Keratinocyte (primary cell): Measurements from ENCODE around the gene KIZ. TPM values are rescaled to one million over a fixed set of nuclear protein-coding genes. Genes with fewer than 3 reads are reported as not detected.

Experiments used
- DNase-seq: peaks from one replicate; pipeline ENCODE4 v3.0.0-alpha.2; 2011; ENCODE audit warnings: low read depth, missing footprints, low spot score
- FAIRE-seq: peaks from 2 replicates; lab custom pipeline; 2011; peaks lifted over from hg19 to GRCh38; lab: Jason Lieb, UNC
- H2AFZ ChIP-seq: 2 replicates; pipeline ENCODE4 v1.6.0; 2012; ENCODE audit warnings: low read length, control low read depth, inconsistent platforms; ENCODE audit not compliant: control insufficient read depth
- H3K27ac ChIP-seq: 2 replicates; pipeline ENCODE4 v1.5.1; 2011; ENCODE audit warnings: low read length; ENCODE audit not compliant: control insufficient read depth, insufficient read depth
- H3K27me3 ChIP-seq: 3 replicates; pipeline ENCODE4 v1.6.0; 2011; ENCODE audit warnings: low read length; ENCODE audit not compliant: control insufficient read depth, insufficient read depth; ENCODE audit errors: extremely low read depth
- H3K36me3 ChIP-seq, 2 experiments: 2 replicates in 1 of 2; 3 replicates in 1 of 2; pipeline ENCODE4 v1.5.1; 2011; ENCODE audit warnings: low read length in 2 of 2, mild to moderate bottlenecking in 1 of 2; ENCODE audit not compliant: control insufficient read depth in 2 of 2, insufficient read depth in 2 of 2; ENCODE audit errors: extremely low read depth in 1 of 2
- H3K4me1 ChIP-seq: 3 replicates; pipeline ENCODE4 v1.5.1; 2011; ENCODE audit warnings: low read length; ENCODE audit not compliant: control insufficient read depth, insufficient read depth; ENCODE audit errors: extremely low read depth
- H3K4me2 ChIP-seq: 3 replicates; pipeline ENCODE4 v1.6.0; 2011; ENCODE audit warnings: low read depth, low read length; ENCODE audit not compliant: control insufficient read depth, insufficient read depth; ENCODE audit errors: extremely low read depth
- H3K4me3 ChIP-seq, 3 experiments: fragments of 200-600 bp in 1 of 3; sonication (generic) in 1 of 3; 2 replicates in 2 of 3; 3 replicates in 1 of 3; pipeline ENCODE4 v1.5.1; 2011 to 2016; ENCODE audit warnings: low read length in 3 of 3, mild to moderate bottlenecking in 3 of 3, control low read depth in 2 of 3, inconsistent platforms in 1 of 3, low read depth in 1 of 3, mixed read lengths in 1 of 3, mixed run types in 1 of 3, moderate library complexity in 1 of 3; ENCODE audit not compliant: control insufficient read depth in 2 of 3, insufficient read depth in 2 of 3; ENCODE audit errors: extremely low read depth in 1 of 3
- H3K79me2 ChIP-seq: 2 replicates; pipeline ENCODE4 v1.6.0; 2012; ENCODE audit warnings: low read length; ENCODE audit not compliant: control insufficient read depth, insufficient read depth
- H3K9ac ChIP-seq: 3 replicates; pipeline ENCODE4 v1.6.0; 2011; ENCODE audit warnings: low read length; ENCODE audit not compliant: control insufficient read depth, insufficient read depth; ENCODE audit errors: extremely low read depth
- H3K9me1 ChIP-seq: 3 replicates; pipeline ENCODE4 v1.6.0; 2011; ENCODE audit warnings: low read length; ENCODE audit not compliant: control insufficient read depth, insufficient read depth; ENCODE audit errors: extremely low read depth
- H3K9me3 ChIP-seq: 2 replicates; pipeline ENCODE4 v1.5.1; 2012; ENCODE audit warnings: low read depth, low read length; ENCODE audit not compliant: control insufficient read depth
- H4K20me1 ChIP-seq: 3 replicates; pipeline ENCODE4 v1.6.0; 2011; ENCODE audit warnings: low read length; ENCODE audit not compliant: control insufficient read depth, insufficient read depth; ENCODE audit errors: extremely low read depth
- EZH2 ChIP-seq: IDR thresholded peaks from one replicate; pipeline ENCODE4 v1.6.1; 2012; ENCODE audit warnings: inconsistent platforms, mild to moderate bottlenecking, low read length, moderate library complexity
- dilution Hi-C: fragments of 300-500 bp; cut with MboI; formaldehyde crosslinking; loops from one replicate; pipeline ENCODE4 v1.7.0; 2020; ENCODE audit warnings: low sequenced_read_pairs; ENCODE audit not compliant: extremely low pct_ligation_motif_present
- polyA plus RNA-seq, 5 experiments: library from polyadenylated mRNA; depleted of rRNA in 3 of 5; stranded (reverse) in 3 of 5; stranded (forward) in 1 of 5; unstranded in 1 of 5; fragments of >200 nt; gene quantifications; 1 replicate in 1 of 5; 2 replicates in 3 of 5; 3 replicates in 1 of 5; pipeline versions ENCODE4 v1.2.1 to v1.2.3, GENCODE V29; 2011 to 2012; ENCODE audit warnings: missing spikeins in 2 of 5, low read depth in 1 of 5, low replicate concordance in 1 of 5
- TF ChIP-seq, protein P1 (sequence below), 3 experiments: IDR thresholded peaks in 1 of 3; conservative IDR thresholded peaks in 1 of 3; optimal IDR thresholded peaks in 1 of 3; 2 replicates in 2 of 3; 3 replicates in 1 of 3; pipeline versions ENCODE3 to v1.5.1; 2011; ENCODE audit warnings: low read length in 3 of 3, mild to moderate bottlenecking in 3 of 3, moderate library complexity in 2 of 3, control low read depth in 1 of 3, inconsistent platforms in 1 of 3; ENCODE audit not compliant: insufficient read depth in 2 of 3; ENCODE audit errors: extremely low read depth in 1 of 3

Gene KIZ
- polyA plus RNA-seq, 1 donor (not counting 4 experiments of a cell fraction or from before 2014, with no cell fraction given), result 21.3 TPM

DNA sequence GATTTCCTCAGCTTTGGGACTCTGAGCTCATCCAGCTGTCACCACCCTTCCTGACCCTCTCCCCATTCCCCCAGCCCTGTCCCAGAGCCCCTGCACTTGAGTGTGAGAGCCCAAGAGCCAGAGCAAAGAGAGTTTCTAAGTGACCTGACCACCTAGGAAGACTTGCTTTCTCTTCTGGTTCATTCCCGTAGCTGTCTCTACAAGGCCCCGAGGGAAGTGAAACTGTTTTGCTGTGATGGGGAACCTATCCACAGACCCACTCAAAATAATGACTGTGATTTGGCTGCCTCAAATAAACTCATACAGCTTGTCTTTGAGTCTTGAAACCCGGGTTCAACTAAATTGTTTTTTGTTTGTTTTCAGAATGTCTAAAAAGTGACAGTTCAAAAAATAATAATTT is 102.6 kb downstream of the KIZ start:
- DNase-seq (no peak), FAIRE-seq (no peak)
- Histone ChIP-seq H3K9me1 (no peaks in the 10 kb centered on the region), H3K27me3 (no peaks in the 10 kb centered on the region), H4K20me1 (no peaks in the 10 kb centered on the region), H3K27ac (no peak overlapping the region), H3K4me1 (no peaks in the 10 kb centered on the region), H3K9ac (no peak overlapping the region), H3K79me2 (no peaks in the 10 kb centered on the region), H2AFZ (no peak overlapping the region), H3K9me3 (no peaks in the 10 kb centered on the region), H3K4me2 (no peak overlapping the region), H3K36me3 (peaks cover 0 to 3% of the 10 kb centered on the region in 2 experiments), H3K4me3 (no peak overlapping the region)
- TF ChIP-seq, protein P1, sequence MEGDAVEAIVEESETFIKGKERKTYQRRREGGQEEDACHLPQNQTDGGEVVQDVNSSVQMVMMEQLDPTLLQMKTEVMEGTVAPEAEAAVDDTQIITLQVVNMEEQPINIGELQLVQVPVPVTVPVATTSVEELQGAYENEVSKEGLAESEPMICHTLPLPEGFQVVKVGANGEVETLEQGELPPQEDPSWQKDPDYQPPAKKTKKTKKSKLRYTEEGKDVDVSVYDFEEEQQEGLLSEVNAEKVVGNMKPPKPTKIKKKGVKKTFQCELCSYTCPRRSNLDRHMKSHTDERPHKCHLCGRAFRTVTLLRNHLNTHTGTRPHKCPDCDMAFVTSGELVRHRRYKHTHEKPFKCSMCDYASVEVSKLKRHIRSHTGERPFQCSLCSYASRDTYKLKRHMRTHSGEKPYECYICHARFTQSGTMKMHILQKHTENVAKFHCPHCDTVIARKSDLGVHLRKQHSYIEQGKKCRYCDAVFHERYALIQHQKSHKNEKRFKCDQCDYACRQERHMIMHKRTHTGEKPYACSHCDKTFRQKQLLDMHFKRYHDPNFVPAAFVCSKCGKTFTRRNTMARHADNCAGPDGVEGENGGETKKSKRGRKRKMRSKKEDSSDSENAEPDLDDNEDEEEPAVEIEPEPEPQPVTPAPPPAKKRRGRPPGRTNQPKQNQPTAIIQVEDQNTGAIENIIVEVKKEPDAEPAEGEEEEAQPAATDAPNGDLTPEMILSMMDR (optimal IDR thresholded peaks at IDR 0.05 in 1 of 3, IDR thresholded peaks at IDR 0.05 in 1 of 3, conservative IDR thresholded peaks at IDR 0.05 in 1 of 3; ENCODE audit: extremely low read depth in 1 of 3, insufficient read depth in 2 of 3, low read length in 3 of 3), result no peak
- no peak for TF ChIP-seq EZH2
- dilution Hi-C loops, result no loop called here

DNA sequence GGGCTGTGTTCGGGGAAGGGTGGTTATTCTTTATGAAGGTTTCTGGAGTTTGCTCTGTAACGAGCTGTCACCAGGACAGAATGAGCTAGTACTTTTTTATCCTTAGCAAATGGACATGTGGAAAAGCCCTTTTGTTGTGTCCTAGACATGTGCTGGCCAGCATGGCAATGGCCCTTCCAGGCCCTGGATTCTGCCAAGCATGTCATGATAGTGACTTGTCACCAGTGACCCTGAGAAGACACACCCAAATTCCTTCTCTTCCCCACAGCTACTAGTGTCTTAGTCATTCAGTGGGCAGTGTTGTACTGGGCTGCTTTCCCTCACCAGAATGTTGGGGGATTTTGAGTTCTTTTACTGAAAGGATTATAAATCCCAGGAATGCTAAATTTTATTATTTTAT is 103.3 kb downstream of the KIZ start:
- FAIRE-seq, result no peak

More for the DNA sequence above, 103.3 kb downstream of the KIZ start:
- no peak for DNase-seq
- Histone ChIP-seq H2AFZ (no peak overlapping the region), H3K4me3 (no peak overlapping the region), H3K27ac (no peak overlapping the region), H3K9me1 (no peaks in the 10 kb centered on the region), H3K4me2 (no peak overlapping the region), H3K36me3 (peaks cover 0 to 3% of the 10 kb centered on the region in 2 experiments), H3K4me1 (no peaks in the 10 kb centered on the region), H4K20me1 (no peaks in the 10 kb centered on the region), H3K9ac (no peak overlapping the region), H3K79me2 (no peaks in the 10 kb centered on the region), H3K27me3 (no peaks in the 10 kb centered on the region), H3K9me3 (no peaks in the 10 kb centered on the region)
- dilution Hi-C loops, result no loop called here
- TF ChIP-seq, protein P1 (optimal IDR thresholded peaks at IDR 0.05 in 1 of 3, IDR thresholded peaks at IDR 0.05 in 1 of 3, conservative IDR thresholded peaks at IDR 0.05 in 1 of 3; ENCODE audit: extremely low read depth in 1 of 3, insufficient read depth in 2 of 3, low read length in 3 of 3), result no peak
- TF ChIP-seq EZH2, result no peak
